HEK293 (cell line): ENCODE results near the gene VASH2.

Experiments
- EGR2 ChIP-seq: fragments of 450-650 bp; formaldehyde crosslinking; IDR thresholded peaks from 2 replicates; pipeline ENCODE4 v1.5.1; 2016; ENCODE audit warnings: low read depth, missing biosample characterization, missing genetic modification characterization
- ZFP41 ChIP-seq: fragments of 450-650 bp; formaldehyde crosslinking; IDR thresholded peaks from 2 replicates; pipeline ENCODE4 v1.5.1; 2016; ENCODE audit warnings: missing biosample characterization, missing genetic modification characterization, borderline replicate concordance
- ZNF133 ChIP-seq: fragments of 450-650 bp; formaldehyde crosslinking; IDR thresholded peaks from 2 replicates; pipeline ENCODE4 v1.5.1; 2016; ENCODE audit warnings: missing biosample characterization, missing genetic modification characterization
- ZNF184 ChIP-seq: fragments of 450-650 bp; IDR thresholded peaks from 2 replicates; pipeline ENCODE4 v1.5.1; 2018; ENCODE audit warnings: missing biosample characterization, mild to moderate bottlenecking, missing genetic modification characterization
- ZNF404 ChIP-seq: fragments of 450-650 bp; formaldehyde crosslinking; IDR thresholded peaks from 2 replicates; pipeline ENCODE4 v1.5.1; 2017; ENCODE audit warnings: missing biosample characterization, missing genetic modification characterization
- ZNF776 ChIP-seq: fragments of 450-650 bp; formaldehyde crosslinking; IDR thresholded peaks from 2 replicates; pipeline ENCODE4 v1.5.0; 2017; ENCODE audit warnings: missing biosample characterization, missing genetic modification characterization, borderline replicate concordance
- TF ChIP-seq, protein P1 (sequence below): fragments of 450-650 bp; formaldehyde crosslinking; IDR thresholded peaks from 2 replicates; pipeline ENCODE4 v1.5.1; 2016; ENCODE audit warnings: missing biosample characterization, missing genetic modification characterization
- TF ChIP-seq, protein P2 (sequence below): fragments of 450-650 bp; formaldehyde crosslinking; IDR thresholded peaks from 2 replicates; pipeline ENCODE4 v1.5.1; 2016; ENCODE audit warnings: missing biosample characterization, missing genetic modification characterization
- TF ChIP-seq, protein P3 (sequence below): sonication (generic); formaldehyde crosslinking; IDR thresholded peaks from 2 replicates; pipeline ENCODE4 v1.8.1; 2022; ENCODE audit warnings: mild to moderate bottlenecking, moderate library complexity, missing genetic modification reagents
- TF ChIP-seq, protein P4 (sequence below): fragments of 450-650 bp; formaldehyde crosslinking; IDR thresholded peaks from 2 replicates; pipeline ENCODE4 v1.5.1; 2016; ENCODE audit warnings: missing biosample characterization, missing genetic modification characterization

DNA sequence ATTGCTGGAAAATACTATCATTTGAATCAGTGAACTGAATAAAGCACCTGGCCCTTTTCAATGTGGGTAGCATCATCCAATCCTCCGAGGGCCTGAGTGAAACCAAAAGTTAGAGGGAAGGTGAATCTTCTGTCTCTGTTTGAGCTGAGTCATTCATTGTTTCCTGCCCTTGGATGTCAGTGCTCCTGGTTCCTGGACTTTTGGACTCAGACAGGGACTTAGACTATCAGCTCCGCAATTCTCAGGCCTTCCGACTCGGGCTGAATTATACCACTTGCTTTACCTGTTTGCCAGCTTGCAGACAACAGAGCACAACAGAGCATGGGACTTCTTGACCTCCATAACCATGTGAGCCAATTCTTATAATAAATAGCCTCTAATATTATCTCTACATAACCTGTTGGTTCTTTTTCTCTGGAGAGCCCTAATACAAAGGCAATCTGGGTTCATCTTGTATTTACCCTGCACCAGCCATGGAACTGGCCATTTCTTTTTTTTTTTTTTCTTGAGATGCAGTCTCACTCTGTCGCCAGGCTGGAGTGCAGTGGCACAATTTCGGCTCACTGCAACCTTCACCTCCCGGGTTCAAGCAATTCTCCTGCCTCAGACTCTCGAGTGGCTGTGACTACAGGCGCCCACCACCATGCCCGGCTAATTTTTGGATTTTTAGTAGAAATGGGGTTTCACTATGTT, 19.2 kb upstream of the VASH2 start:
- TF ChIP-seq EGR2 (no peak), ZNF184 (no peak), ZNF776 (tag by site-specific recombination) (no peak), ZNF404 (tag by site-specific recombination) (no peak), ZFP41 (no peak), ZNF133 (tag by site-specific recombination) (no peak)
- TF ChIP-seq, protein P1, sequence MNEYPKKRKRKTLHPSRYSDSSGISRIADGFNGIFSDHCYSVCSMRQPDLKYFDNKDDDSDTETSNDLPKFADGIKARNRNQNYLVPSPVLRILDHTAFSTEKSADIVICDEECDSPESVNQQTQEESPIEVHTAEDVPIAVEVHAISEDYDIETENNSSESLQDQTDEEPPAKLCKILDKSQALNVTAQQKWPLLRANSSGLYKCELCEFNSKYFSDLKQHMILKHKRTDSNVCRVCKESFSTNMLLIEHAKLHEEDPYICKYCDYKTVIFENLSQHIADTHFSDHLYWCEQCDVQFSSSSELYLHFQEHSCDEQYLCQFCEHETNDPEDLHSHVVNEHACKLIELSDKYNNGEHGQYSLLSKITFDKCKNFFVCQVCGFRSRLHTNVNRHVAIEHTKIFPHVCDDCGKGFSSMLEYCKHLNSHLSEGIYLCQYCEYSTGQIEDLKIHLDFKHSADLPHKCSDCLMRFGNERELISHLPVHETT (tag by site-specific recombination), result no peak
- TF ChIP-seq, protein P2, sequence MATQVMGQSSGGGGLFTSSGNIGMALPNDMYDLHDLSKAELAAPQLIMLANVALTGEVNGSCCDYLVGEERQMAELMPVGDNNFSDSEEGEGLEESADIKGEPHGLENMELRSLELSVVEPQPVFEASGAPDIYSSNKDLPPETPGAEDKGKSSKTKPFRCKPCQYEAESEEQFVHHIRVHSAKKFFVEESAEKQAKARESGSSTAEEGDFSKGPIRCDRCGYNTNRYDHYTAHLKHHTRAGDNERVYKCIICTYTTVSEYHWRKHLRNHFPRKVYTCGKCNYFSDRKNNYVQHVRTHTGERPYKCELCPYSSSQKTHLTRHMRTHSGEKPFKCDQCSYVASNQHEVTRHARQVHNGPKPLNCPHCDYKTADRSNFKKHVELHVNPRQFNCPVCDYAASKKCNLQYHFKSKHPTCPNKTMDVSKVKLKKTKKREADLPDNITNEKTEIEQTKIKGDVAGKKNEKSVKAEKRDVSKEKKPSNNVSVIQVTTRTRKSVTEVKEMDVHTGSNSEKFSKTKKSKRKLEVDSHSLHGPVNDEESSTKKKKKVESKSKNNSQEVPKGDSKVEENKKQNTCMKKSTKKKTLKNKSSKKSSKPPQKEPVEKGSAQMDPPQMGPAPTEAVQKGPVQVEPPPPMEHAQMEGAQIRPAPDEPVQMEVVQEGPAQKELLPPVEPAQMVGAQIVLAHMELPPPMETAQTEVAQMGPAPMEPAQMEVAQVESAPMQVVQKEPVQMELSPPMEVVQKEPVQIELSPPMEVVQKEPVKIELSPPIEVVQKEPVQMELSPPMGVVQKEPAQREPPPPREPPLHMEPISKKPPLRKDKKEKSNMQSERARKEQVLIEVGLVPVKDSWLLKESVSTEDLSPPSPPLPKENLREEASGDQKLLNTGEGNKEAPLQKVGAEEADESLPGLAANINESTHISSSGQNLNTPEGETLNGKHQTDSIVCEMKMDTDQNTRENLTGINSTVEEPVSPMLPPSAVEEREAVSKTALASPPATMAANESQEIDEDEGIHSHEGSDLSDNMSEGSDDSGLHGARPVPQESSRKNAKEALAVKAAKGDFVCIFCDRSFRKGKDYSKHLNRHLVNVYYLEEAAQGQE, result no peak
- TF ChIP-seq, protein P3, sequence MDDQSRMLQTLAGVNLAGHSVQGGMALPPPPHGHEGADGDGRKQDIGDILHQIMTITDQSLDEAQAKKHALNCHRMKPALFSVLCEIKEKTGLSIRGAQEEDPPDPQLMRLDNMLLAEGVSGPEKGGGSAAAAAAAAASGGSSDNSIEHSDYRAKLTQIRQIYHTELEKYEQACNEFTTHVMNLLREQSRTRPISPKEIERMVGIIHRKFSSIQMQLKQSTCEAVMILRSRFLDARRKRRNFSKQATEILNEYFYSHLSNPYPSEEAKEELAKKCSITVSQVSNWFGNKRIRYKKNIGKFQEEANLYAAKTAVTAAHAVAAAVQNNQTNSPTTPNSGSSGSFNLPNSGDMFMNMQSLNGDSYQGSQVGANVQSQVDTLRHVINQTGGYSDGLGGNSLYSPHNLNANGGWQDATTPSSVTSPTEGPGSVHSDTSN (CRISPR knock-in tag), result no peak
- TF ChIP-seq, protein P4, sequence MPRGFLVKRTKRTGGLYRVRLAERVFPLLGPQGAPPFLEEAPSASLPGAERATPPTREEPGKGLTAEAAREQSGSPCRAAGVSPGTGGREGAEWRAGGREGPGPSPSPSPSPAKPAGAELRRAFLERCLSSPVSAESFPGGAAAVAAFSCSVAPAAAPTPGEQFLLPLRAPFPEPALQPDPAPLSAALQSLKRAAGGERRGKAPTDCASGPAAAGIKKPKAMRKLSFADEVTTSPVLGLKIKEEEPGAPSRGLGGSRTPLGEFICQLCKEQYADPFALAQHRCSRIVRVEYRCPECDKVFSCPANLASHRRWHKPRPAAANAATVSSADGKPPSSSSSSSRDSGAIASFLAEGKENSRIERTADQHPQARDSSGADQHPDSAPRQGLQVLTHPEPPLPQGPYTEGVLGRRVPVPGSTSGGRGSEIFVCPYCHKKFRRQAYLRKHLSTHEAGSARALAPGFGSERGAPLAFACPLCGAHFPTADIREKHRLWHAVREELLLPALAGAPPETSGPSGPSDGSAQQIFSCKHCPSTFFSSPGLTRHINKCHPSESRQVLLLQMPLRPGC (tag by site-specific recombination), result no peak
